Measurements from ENCODE around the gene ARNT2. TPM values are rescaled to one million over a fixed set of nuclear protein-coding genes. Genes with fewer than 3 reads are reported as not detected.

ARNT2 gene
- total RNA-seq, 1 donor from 2014 or later, result not detected

DNA sequence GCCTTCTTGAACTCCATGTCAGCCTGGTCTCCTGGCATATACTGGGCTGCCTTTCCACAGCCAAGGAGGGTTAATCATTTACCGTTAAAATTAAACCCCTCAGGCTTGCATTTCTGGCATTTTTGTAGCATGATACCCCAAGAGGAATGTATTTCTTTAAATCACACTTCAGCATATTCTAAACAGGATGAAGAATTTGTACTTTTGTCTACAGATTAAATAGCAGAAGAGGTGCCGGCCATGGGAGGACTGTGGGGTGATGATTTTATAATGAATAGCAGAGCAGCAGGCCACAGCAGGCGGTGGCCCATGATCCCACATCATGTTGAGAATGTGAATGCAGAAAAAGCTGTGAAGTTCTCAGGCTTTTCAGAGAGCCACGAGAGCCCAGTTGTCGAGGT lies 90.2 kb downstream of the ARNT2 start:
- intact Hi-C loops (cut with micrococcal nuclease), result no loop called here
- DNase-seq (ENCODE audit: low spot score), result no peak
- Mint-ChIP-seq H3K27ac (no peak overlapping the region), H3K4me1 (ENCODE audit: low read depth) (no peaks in the 10 kb centered on the region), H3K27me3 (ENCODE audit: low read depth) (peaks cover 7% of the 10 kb centered on the region), H3K36me3 (ENCODE audit: low read depth) (no peaks in the 10 kb centered on the region), H3K9me3 (no peaks in the 10 kb centered on the region), H3K4me3 (ENCODE audit: low read depth) (no peak overlapping the region)

DNA sequence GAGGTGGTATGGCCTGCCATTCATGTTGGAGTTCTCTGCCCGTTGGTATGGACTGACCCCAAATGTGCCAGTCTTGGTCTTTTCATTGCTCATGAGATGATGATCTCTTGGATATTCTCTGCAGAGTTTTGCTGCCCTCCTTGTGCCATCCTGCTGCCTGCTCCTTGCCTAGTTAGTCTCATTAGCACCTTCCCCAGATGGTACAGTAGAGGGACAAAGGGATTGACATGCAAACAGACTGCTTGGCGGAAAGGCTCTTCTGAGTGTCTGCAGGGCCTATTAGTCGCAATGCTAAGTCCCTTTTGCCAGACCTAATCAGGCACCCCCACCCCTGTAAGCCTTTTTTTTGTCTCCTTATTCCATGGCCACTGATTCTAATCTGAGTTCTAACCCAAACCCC lies 90.6 kb downstream of the ARNT2 start:
- Mint-ChIP-seq H3K27ac (no peak overlapping the region), H3K4me3 (ENCODE audit: low read depth) (no peak overlapping the region), H3K27me3 (ENCODE audit: low read depth) (peaks cover 7% of the 10 kb centered on the region), H3K36me3 (ENCODE audit: low read depth) (no peaks in the 10 kb centered on the region), H3K4me1 (ENCODE audit: low read depth) (no peaks in the 10 kb centered on the region), H3K9me3 (no peaks in the 10 kb centered on the region)
- intact Hi-C loops (cut with micrococcal nuclease), result no loop called here
- no peak for DNase-seq (ENCODE audit: low spot score)

DNA sequence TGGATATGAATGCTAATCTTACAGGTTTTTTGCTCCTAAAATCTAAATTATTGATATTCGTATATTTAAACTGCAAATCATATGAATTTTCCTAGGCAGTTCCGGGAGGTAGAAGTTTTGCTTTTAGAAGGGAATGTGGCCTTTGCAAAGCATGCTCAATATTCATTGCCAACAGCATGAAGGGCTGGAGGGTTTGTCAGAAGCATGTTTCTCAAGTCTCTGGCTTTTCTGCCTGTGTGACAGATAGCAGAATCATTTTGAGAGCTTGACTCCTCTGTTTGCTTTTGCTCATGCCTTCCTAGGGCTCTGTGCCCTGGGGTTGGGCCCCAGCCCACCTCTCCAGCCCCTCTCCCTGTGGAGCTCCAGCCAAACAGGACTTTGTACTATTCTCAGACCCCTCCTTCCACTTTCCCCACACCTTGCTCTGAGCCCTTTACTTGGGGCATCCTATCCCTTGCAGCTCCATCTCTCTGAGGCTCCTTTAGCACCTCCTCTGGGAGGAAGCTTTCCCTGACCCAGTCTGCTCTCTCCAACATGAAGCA lies 91.3 kb downstream of the ARNT2 start:
- H3K4me3 Mint-ChIP-seq (ENCODE audit: low read depth), result no peak overlapping the region
- H3K9me3 Mint-ChIP-seq, result no peaks in the 10 kb centered on the region
- intact Hi-C loops (cut with micrococcal nuclease), result no loop called here
- no peaks in the 10 kb centered on the region for H3K36me3 Mint-ChIP-seq (ENCODE audit: low read depth)
- DNase-seq (ENCODE audit: low spot score), result no peak
- H3K27me3 Mint-ChIP-seq (ENCODE audit: low read depth), result peaks cover 7% of the 10 kb centered on the region
- H3K4me1 Mint-ChIP-seq (ENCODE audit: low read depth), result no peaks in the 10 kb centered on the region
- no peak overlapping the region for H3K27ac Mint-ChIP-seq

DNA sequence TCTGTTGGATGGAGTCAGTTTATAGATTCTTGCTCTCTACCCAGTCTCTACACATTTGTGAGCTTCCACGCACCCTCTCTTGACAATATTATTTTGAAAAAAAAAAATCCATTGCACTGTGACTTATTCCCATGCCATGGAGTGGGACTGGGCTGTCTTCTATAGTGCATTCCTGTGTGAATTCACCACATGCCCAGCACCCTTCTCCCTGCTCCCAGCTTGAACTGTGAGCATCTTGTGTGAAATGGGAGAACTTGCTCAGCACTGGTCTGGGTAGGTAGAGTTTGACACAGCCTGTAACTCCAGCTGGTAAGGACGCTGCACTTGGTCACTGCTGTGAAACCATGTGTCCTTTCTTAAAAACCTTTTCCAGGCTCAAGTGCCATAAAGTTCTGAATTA lies 91.9 kb downstream of the ARNT2 start:
- intact Hi-C loops (cut with micrococcal nuclease), result no loop called here
- no peak for DNase-seq (ENCODE audit: low spot score)
- no peaks in the 10 kb centered on the region for H3K36me3 Mint-ChIP-seq (ENCODE audit: low read depth)
- peaks cover 7% of the 10 kb centered on the region for H3K27me3 Mint-ChIP-seq (ENCODE audit: low read depth)
- no peaks in the 10 kb centered on the region for H3K4me1 Mint-ChIP-seq (ENCODE audit: low read depth)
- no peaks in the 10 kb centered on the region for H3K9me3 Mint-ChIP-seq
- H3K27ac Mint-ChIP-seq, result no peak overlapping the region
- no peak overlapping the region for H3K4me3 Mint-ChIP-seq (ENCODE audit: low read depth)

DNA sequence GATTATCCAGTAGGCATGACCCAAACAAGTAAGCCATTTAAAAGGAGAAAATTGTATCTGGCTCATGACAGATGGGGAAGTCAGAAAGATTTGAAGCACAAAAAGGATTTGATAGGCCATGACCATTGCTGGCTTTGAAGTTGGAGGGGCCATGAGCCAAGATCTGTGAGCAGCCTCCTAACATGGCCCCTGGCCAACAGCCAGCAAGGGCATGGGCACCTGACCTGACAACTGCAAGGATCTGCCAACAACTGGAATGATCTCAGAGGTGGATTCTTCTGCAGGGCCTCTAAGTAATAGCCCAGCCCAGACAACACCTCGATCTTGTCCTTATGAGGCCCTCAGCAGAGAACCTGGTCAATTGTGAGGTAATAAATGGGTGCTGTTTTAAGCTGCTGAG lies 93.0 kb downstream of the ARNT2 start:
- DNase-seq (ENCODE audit: low spot score), result no peak
- H3K4me1 Mint-ChIP-seq (ENCODE audit: low read depth), result no peaks in the 10 kb centered on the region
- H3K9me3 Mint-ChIP-seq, result no peaks in the 10 kb centered on the region
- intact Hi-C loops (cut with micrococcal nuclease), result no loop called here
- H3K27ac Mint-ChIP-seq, result no peak overlapping the region
- H3K36me3 Mint-ChIP-seq (ENCODE audit: low read depth), result no peaks in the 10 kb centered on the region
- H3K27me3 Mint-ChIP-seq (ENCODE audit: low read depth), result peaks cover 4% of the 10 kb centered on the region
- no peak overlapping the region for H3K4me3 Mint-ChIP-seq (ENCODE audit: low read depth)

DNA sequence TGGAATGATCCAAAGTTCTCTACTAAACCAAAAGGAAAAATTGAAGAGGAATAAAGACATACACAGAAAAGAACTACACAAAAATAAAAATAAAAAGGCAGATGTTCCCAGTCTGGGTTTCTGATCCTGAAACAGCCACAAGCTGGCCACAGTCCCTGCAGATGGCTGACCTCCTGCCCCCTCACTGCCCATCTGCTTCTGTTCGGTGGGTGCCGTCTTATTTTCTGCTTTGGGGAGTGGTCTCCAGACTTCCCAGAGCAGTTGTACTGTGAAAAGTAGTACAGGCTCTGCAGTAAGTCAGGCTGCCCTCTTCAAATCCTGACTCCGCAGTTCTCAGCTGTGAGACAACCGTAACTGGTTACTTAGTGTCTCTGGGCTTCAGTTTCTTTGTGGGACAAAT lies 94.5 kb downstream of the ARNT2 start:
- Mint-ChIP-seq H3K27ac (no peak overlapping the region), H3K9me3 (no peaks in the 10 kb centered on the region), H3K4me3 (ENCODE audit: low read depth) (no peak overlapping the region), H3K36me3 (ENCODE audit: low read depth) (no peaks in the 10 kb centered on the region), H3K27me3 (ENCODE audit: low read depth) (peaks cover 2% of the 10 kb centered on the region), H3K4me1 (ENCODE audit: low read depth) (no peaks in the 10 kb centered on the region)
- intact Hi-C loops (cut with micrococcal nuclease), result no loop called here
- DNase-seq (ENCODE audit: low spot score), result no peak

DNA sequence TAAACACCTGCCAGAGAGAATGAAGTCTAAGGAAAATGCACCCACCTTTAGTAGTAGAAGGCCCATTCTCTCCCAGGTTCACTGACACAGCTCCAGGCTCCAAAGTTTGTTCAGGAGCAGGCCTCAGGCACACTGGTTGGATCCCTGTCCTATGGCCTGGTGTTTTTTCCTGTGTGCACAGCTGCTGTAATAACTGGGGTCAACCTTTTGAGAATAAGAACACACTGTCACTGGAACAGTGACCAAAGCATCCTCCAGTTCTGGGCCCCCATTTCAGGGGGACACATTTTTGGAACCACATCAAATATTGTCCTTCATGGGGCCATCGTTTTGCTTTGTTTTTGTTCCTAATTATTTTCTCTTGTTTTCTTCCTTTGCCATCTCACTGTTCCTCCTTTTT lies 95.8 kb downstream of the ARNT2 start:
- intact Hi-C loops (cut with micrococcal nuclease), result no loop called here
- Mint-ChIP-seq H3K27ac (no peak overlapping the region), H3K27me3 (ENCODE audit: low read depth) (peaks cover 2% of the 10 kb centered on the region), H3K36me3 (ENCODE audit: low read depth) (no peaks in the 10 kb centered on the region), H3K4me3 (ENCODE audit: low read depth) (no peak overlapping the region), H3K4me1 (ENCODE audit: low read depth) (no peaks in the 10 kb centered on the region), H3K9me3 (no peaks in the 10 kb centered on the region)
- DNase-seq (ENCODE audit: low spot score), result no peak

DNA sequence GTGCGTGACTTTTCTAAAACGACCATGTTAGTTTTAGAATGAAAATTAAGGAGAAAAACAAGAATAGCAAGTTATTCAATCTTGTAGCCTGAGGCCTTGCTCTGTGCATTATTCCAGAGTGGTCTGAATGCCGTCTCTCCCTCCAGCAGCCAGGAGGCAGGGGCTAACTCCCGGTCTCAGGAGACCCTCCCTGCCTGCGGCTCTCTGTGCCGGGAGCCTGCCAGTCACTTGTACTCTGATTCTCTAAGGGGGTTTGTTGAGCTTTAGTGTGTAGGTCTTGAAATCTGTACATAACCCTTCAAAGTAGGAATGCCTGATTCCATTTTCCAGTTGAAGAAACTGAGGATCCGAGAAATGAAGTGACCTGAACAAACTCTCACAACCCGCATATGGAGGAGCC lies 97.3 kb downstream of the ARNT2 start:
- no peaks in the 10 kb centered on the region for H3K9me3 Mint-ChIP-seq
- intact Hi-C loops (cut with micrococcal nuclease), result no loop called here
- H3K27ac Mint-ChIP-seq, result no peak overlapping the region
- H3K4me3 Mint-ChIP-seq (ENCODE audit: low read depth), result no peak overlapping the region
- H3K27me3 Mint-ChIP-seq (ENCODE audit: low read depth), result no peaks in the 10 kb centered on the region
- H3K4me1 Mint-ChIP-seq (ENCODE audit: low read depth), result no peaks in the 10 kb centered on the region
- no peaks in the 10 kb centered on the region for H3K36me3 Mint-ChIP-seq (ENCODE audit: low read depth)
- DNase-seq (ENCODE audit: low spot score), result no peak

DNA sequence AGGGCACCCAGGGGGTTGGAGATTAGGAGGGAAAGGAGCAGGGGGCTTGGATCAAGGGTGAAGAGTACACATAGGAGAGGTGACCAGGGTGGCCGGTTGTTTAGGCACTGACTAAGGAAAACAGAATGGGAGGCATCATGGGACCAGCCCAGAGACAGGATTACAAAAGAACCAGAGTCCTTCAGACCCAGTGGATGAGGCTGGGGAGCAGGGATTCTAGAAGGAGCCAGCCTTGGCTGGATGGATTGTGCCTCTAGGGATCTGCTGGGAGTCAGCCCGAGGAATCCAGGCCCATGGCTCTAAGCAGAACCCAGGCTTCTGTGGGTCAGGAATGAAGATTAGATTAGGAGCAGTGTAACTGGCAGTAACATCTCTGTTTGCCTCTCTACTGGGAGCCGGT lies 98.6 kb downstream of the ARNT2 start:
- Mint-ChIP-seq H3K4me3 (ENCODE audit: low read depth) (no peak overlapping the region), H3K27me3 (ENCODE audit: low read depth) (no peaks in the 10 kb centered on the region), H3K27ac (no peak overlapping the region), H3K9me3 (no peaks in the 10 kb centered on the region), H3K36me3 (ENCODE audit: low read depth) (no peaks in the 10 kb centered on the region), H3K4me1 (ENCODE audit: low read depth) (no peaks in the 10 kb centered on the region)
- intact Hi-C loops (cut with micrococcal nuclease), result no loop called here
- DNase-seq (ENCODE audit: low spot score), result no peak

DNA sequence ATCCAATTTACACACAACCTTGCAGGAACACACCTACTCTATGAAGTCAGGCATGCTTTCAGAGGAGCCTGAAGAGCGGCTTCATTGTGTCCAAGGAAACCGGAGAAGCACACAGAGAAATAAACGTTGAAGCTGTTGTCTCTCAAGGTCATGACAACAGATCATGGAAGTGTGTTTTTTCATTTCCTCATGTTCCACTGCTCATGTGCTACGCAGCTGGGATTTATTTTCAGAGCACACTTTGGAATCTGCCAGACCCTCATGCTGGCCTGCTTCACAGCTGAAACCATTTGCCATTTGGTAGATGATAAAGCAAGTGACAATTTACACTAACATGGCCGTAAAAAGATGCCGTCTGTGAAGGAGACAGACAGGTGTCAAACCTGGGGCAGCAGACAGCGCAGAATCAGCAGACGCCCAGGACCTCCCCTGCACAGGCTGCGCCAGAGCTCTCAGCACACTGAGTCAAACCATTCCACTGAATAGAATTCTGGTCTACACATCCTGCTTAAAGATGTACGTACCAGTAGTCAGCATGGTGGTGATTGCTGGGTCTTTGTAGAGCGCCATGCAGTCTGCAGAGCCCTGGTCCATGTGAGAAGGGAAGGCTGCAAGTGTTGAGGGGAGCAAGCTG lies 99.3 kb downstream of the ARNT2 start:
- Mint-ChIP-seq H3K9me3 (no peaks in the 10 kb centered on the region), H3K36me3 (ENCODE audit: low read depth) (no peaks in the 10 kb centered on the region), H3K27ac (no peak overlapping the region), H3K27me3 (ENCODE audit: low read depth) (no peaks in the 10 kb centered on the region), H3K4me3 (ENCODE audit: low read depth) (no peak overlapping the region), H3K4me1 (ENCODE audit: low read depth) (no peaks in the 10 kb centered on the region)
- DNase-seq (ENCODE audit: low spot score), result no peak
- intact Hi-C loops (cut with micrococcal nuclease), result no loop called here

DNA sequence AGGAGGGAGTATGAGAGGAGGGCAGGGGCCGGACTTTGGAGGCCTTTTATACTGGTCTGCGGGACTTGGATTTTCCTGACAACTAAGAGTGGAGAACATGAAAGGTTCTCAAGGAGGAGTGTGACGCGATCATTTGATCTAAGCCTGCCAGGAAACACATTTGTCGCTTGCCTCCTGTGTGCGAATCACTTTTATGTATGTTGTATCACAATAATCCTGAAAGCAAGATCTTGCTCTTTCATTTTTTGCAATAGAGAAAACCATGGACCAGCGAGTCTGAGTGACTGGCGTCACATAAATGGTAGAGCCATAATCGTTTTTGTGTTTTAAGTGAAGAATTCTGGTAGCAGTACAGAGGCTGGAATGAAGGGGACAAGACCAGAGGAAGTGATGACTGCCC lies 100.7 kb downstream of the ARNT2 start:
- no peak for DNase-seq (ENCODE audit: low spot score)
- Mint-ChIP-seq H3K4me1 (ENCODE audit: low read depth) (peaks cover 2% of the 10 kb centered on the region), H3K27ac (no peak overlapping the region), H3K36me3 (ENCODE audit: low read depth) (no peaks in the 10 kb centered on the region), H3K4me3 (ENCODE audit: low read depth) (no peak overlapping the region), H3K9me3 (peaks cover 4% of the 10 kb centered on the region), H3K27me3 (ENCODE audit: low read depth) (no peaks in the 10 kb centered on the region)
- intact Hi-C loops (cut with micrococcal nuclease), result no loop called here

DNA sequence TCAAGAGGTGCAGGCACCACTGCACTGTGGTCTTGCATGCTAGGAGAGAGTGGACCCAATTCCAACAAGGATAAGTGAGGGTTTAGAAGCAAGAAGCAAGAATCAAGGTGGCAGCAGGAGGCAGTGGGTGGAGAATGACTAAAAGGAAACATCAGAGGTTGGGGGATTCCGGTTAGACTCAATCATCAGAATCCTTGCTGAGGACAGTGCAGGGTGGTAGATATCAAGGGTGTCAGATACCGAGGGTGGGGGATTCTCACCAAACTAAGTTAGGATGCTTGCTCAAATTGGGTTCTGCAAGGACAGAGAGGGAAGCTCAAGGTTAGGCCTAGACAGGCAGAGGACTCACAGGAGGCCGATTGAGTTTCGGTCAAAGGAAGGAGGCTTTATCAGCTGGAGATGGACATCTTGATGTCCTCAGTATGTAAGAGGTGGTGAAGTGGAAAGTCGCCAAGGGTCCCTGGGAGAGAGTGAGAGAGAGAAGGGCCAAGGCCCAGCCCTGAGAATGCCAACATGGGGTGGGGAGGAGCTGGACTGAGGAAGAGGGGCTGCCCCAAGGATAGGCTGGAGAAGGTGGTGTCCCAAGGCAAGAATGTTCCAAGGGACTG lies 102.2 kb downstream of the ARNT2 start:
- no peak overlapping the region for H3K4me3 Mint-ChIP-seq (ENCODE audit: low read depth)
- intact Hi-C loops (cut with micrococcal nuclease), result no loop called here
- H3K36me3 Mint-ChIP-seq (ENCODE audit: low read depth), result no peaks in the 10 kb centered on the region
- peaks cover 2% of the 10 kb centered on the region for H3K4me1 Mint-ChIP-seq (ENCODE audit: low read depth)
- no peak overlapping the region for H3K27ac Mint-ChIP-seq
- H3K9me3 Mint-ChIP-seq, result peaks cover 7% of the 10 kb centered on the region
- no peaks in the 10 kb centered on the region for H3K27me3 Mint-ChIP-seq (ENCODE audit: low read depth)
- no peak for DNase-seq (ENCODE audit: low spot score)

DNA sequence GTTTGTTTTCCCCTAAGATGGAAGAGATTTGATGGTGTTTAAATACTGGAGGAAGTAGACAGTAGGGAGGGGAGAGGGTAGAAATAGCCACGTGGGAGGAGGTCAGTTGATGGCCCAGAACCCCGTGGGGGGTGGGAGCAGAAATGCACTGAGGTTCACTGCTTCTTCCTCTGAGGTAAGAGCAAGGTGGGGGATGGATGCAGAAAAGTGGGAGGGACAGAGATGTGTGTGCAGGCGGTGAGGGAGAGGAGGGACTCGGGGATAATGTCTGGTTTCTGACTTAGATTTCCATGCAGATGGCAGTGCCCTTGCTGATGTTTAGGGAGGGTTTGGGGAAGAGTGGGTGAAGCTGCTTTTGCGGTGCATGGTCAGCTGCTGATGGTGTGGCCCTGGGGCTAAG lies 102.9 kb downstream of the ARNT2 start:
- Mint-ChIP-seq H3K4me1 (ENCODE audit: low read depth) (peaks cover 2% of the 10 kb centered on the region), H3K27ac (no peak overlapping the region), H3K27me3 (ENCODE audit: low read depth) (no peaks in the 10 kb centered on the region), H3K9me3 (peaks cover 7% of the 10 kb centered on the region), H3K4me3 (ENCODE audit: low read depth) (no peak overlapping the region), H3K36me3 (ENCODE audit: low read depth) (no peaks in the 10 kb centered on the region)
- DNase-seq (ENCODE audit: low spot score), result no peak
- intact Hi-C loops (cut with micrococcal nuclease), result no loop called here

Measured in activated T-helper 2 cell treated with anti-CD3 and anti-CD28 coated beads, Interferon-gamma antibody, Interleukin-2, Interleukin-4, amounts not matched to agents 10 μg/mL and 5 μg/mL and 100 μg/mL, durations not matched to agents 14 hours and 24 hours and 36 hours (primary cell).